ENCODE results near the gene BMPR1B.

Gene BMPR1B

GRCh38 chr4:95049551-95050233 lies 291.9 kb downstream of the BMPR1B start:
- no peak overlapping the region for H3K4ac ChIP-seq (ENCODE audit: low read depth, low read length)
- H3K36me3 ChIP-seq (ENCODE audit: control insufficient read depth in 1 of 2, insufficient read depth in 2 of 2, low read length in 2 of 2) = no peaks in the 10 kb centered on the region
- H2AFZ ChIP-seq (ENCODE audit: insufficient read depth, low read length, poor library complexity) = no peak overlapping the region
- H4K12ac ChIP-seq (ENCODE audit: low read depth, low read length) = no peak overlapping the region
- H2BK12ac ChIP-seq (ENCODE audit: low read length) = no peak overlapping the region
- H3K79me2 ChIP-seq (ENCODE audit: control insufficient read depth, insufficient read depth, low read length, poor library complexity) = no peaks in the 10 kb centered on the region
- no peak overlapping the region for H2AK5ac ChIP-seq (ENCODE audit: low read length)
- H3K27ac ChIP-seq (ENCODE audit: low read depth, low read length) = no peak overlapping the region
- H2BK5ac ChIP-seq (ENCODE audit: low read depth, low read length, poor library complexity) = no peak overlapping the region
- no peak overlapping the region for H2BK120ac ChIP-seq (ENCODE audit: insufficient read depth, low read length, poor library complexity)
- no peak overlapping the region for H3K23ac ChIP-seq (ENCODE audit: low read length)
- H3K14ac ChIP-seq (ENCODE audit: low read length) = no peak overlapping the region
- no peak overlapping the region for H4K91ac ChIP-seq (ENCODE audit: low read depth, low read length)
- H3K18ac ChIP-seq (ENCODE audit: low read length) = no peak overlapping the region
- H3K4me2 ChIP-seq (ENCODE audit: low read length) = no peak overlapping the region
- no CpG with 5 or more reads among the region's 2 CpGs for WGBS (ENCODE audit: extremely low coverage, insufficient coverage, insufficient read length)
- no peaks in the 10 kb centered on the region for H3K27me3 ChIP-seq (ENCODE audit: insufficient read depth, low read length)
- no peak for DNase-seq
- H3K79me1 ChIP-seq (ENCODE audit: low read length) = no peaks in the 10 kb centered on the region
- H4K8ac ChIP-seq (ENCODE audit: low read depth, low read length) = no peak overlapping the region
- no peak overlapping the region for H3K9ac ChIP-seq (ENCODE audit: low read length)
- H3K4me3 ChIP-seq (ENCODE audit: low read depth, low read length) = no peak overlapping the region
- no peaks in the 10 kb centered on the region for H3K4me1 ChIP-seq (ENCODE audit: control insufficient read depth in 1 of 2, insufficient read depth in 2 of 2, low read length in 2 of 2)
- no peaks in the 10 kb centered on the region for H3K9me3 ChIP-seq (ENCODE audit: insufficient read depth, low read depth, low read length)

GRCh38 chr4:95050980-95051701 lies 293.4 kb downstream of the BMPR1B start:
- no peak overlapping the region for H4K8ac ChIP-seq (ENCODE audit: low read depth, low read length)
- H4K12ac ChIP-seq (ENCODE audit: low read depth, low read length) = no peak overlapping the region
- no peak overlapping the region for H3K4ac ChIP-seq (ENCODE audit: low read depth, low read length)
- H3K4me1 ChIP-seq (ENCODE audit: control insufficient read depth in 1 of 2, insufficient read depth in 2 of 2, low read length in 2 of 2) = no peaks in the 10 kb centered on the region
- no peak overlapping the region for H2BK5ac ChIP-seq (ENCODE audit: low read depth, low read length, poor library complexity)
- H2AFZ ChIP-seq (ENCODE audit: insufficient read depth, low read length, poor library complexity) = no peak overlapping the region
- H3K27ac ChIP-seq (ENCODE audit: low read depth, low read length) = no peak overlapping the region
- no peak for DNase-seq
- H2AK5ac ChIP-seq (ENCODE audit: low read length) = no peak overlapping the region
- no peaks in the 10 kb centered on the region for H3K79me2 ChIP-seq (ENCODE audit: control insufficient read depth, insufficient read depth, low read length, poor library complexity)
- H3K14ac ChIP-seq (ENCODE audit: low read length) = no peak overlapping the region
- no peak overlapping the region for H4K91ac ChIP-seq (ENCODE audit: low read depth, low read length)
- H3K9ac ChIP-seq (ENCODE audit: low read length) = no peak overlapping the region
- no peak overlapping the region for H2BK12ac ChIP-seq (ENCODE audit: low read length)
- no peaks in the 10 kb centered on the region for H3K79me1 ChIP-seq (ENCODE audit: low read length)
- H3K27me3 ChIP-seq (ENCODE audit: insufficient read depth, low read length) = no peaks in the 10 kb centered on the region
- no peaks in the 10 kb centered on the region for H3K9me3 ChIP-seq (ENCODE audit: insufficient read depth, low read depth, low read length)
- no peak overlapping the region for H3K18ac ChIP-seq (ENCODE audit: low read length)
- H3K4me2 ChIP-seq (ENCODE audit: low read length) = no peak overlapping the region
- no peak overlapping the region for H2BK120ac ChIP-seq (ENCODE audit: insufficient read depth, low read length, poor library complexity)
- H3K4me3 ChIP-seq (ENCODE audit: low read depth, low read length) = no peak overlapping the region
- no peak overlapping the region for H3K23ac ChIP-seq (ENCODE audit: low read length)
- no peaks in the 10 kb centered on the region for H3K36me3 ChIP-seq (ENCODE audit: control insufficient read depth in 1 of 2, insufficient read depth in 2 of 2, low read length in 2 of 2)
- WGBS (ENCODE audit: extremely low coverage, insufficient coverage, insufficient read length) = no CpG with 5 or more reads among the region's 13 CpGs

GRCh38 chr4:95051702-95052020 lies 293.9 kb downstream of the BMPR1B start:
- Histone ChIP-seq H3K79me1 (ENCODE audit: low read length) (no peaks in the 10 kb centered on the region), H2BK120ac (ENCODE audit: insufficient read depth, low read length, poor library complexity) (no peak overlapping the region), H2AK5ac (ENCODE audit: low read length) (no peak overlapping the region), H3K18ac (ENCODE audit: low read length) (no peak overlapping the region), H2BK12ac (ENCODE audit: low read length) (no peak overlapping the region), H3K36me3 (ENCODE audit: control insufficient read depth in 1 of 2, insufficient read depth in 2 of 2, low read length in 2 of 2) (no peaks in the 10 kb centered on the region), H3K79me2 (ENCODE audit: control insufficient read depth, insufficient read depth, low read length, poor library complexity) (no peaks in the 10 kb centered on the region), H2BK5ac (ENCODE audit: low read depth, low read length, poor library complexity) (no peak overlapping the region), H3K4me2 (ENCODE audit: low read length) (no peak overlapping the region), H3K27me3 (ENCODE audit: insufficient read depth, low read length) (no peaks in the 10 kb centered on the region), H3K4ac (ENCODE audit: low read depth, low read length) (no peak overlapping the region), H3K4me1 (ENCODE audit: control insufficient read depth in 1 of 2, insufficient read depth in 2 of 2, low read length in 2 of 2) (no peaks in the 10 kb centered on the region), H2AFZ (ENCODE audit: insufficient read depth, low read length, poor library complexity) (no peak overlapping the region), H4K91ac (ENCODE audit: low read depth, low read length) (no peak overlapping the region), H3K9ac (ENCODE audit: low read length) (no peak overlapping the region), H3K14ac (ENCODE audit: low read length) (no peak overlapping the region), H3K9me3 (ENCODE audit: insufficient read depth, low read depth, low read length) (no peaks in the 10 kb centered on the region), H3K27ac (ENCODE audit: low read depth, low read length) (no peak overlapping the region), H3K4me3 (ENCODE audit: low read depth, low read length) (no peak overlapping the region), H4K8ac (ENCODE audit: low read depth, low read length) (no peak overlapping the region), H4K12ac (ENCODE audit: low read depth, low read length) (no peak overlapping the region), H3K23ac (ENCODE audit: low read length) (no peak overlapping the region)
- no peak for DNase-seq
- WGBS (ENCODE audit: extremely low coverage, insufficient coverage, insufficient read length) = no CpG with 5 or more reads among the region's 2 CpGs

GRCh38 chr4:95058991-95059390 lies 301.2 kb downstream of the BMPR1B start:
- Histone ChIP-seq H3K4me3 (ENCODE audit: low read depth, low read length) (no peak overlapping the region), H3K4ac (ENCODE audit: low read depth, low read length) (no peak overlapping the region), H3K27ac (ENCODE audit: low read depth, low read length) (no peak overlapping the region), H3K4me2 (ENCODE audit: low read length) (no peak overlapping the region), H3K18ac (ENCODE audit: low read length) (no peak overlapping the region), H3K14ac (ENCODE audit: low read length) (no peak overlapping the region), H3K36me3 (ENCODE audit: control insufficient read depth in 1 of 2, insufficient read depth in 2 of 2, low read length in 2 of 2) (no peaks in the 10 kb centered on the region), H4K91ac (ENCODE audit: low read depth, low read length) (no peak overlapping the region), H2AFZ (ENCODE audit: insufficient read depth, low read length, poor library complexity) (no peak overlapping the region), H2BK12ac (ENCODE audit: low read length) (no peak overlapping the region), H2BK120ac (ENCODE audit: insufficient read depth, low read length, poor library complexity) (no peak overlapping the region), H2AK5ac (ENCODE audit: low read length) (no peak overlapping the region), H4K12ac (ENCODE audit: low read depth, low read length) (no peak overlapping the region), H3K9ac (ENCODE audit: low read length) (no peak overlapping the region), H4K8ac (ENCODE audit: low read depth, low read length) (no peak overlapping the region), H3K79me2 (ENCODE audit: control insufficient read depth, insufficient read depth, low read length, poor library complexity) (no peaks in the 10 kb centered on the region), H3K79me1 (ENCODE audit: low read length) (no peaks in the 10 kb centered on the region), H2BK5ac (ENCODE audit: low read depth, low read length, poor library complexity) (no peak overlapping the region), H3K23ac (ENCODE audit: low read length) (no peak overlapping the region), H3K9me3 (ENCODE audit: insufficient read depth, low read depth, low read length) (no peaks in the 10 kb centered on the region), H3K4me1 (ENCODE audit: control insufficient read depth in 1 of 2, insufficient read depth in 2 of 2, low read length in 2 of 2) (no peaks in the 10 kb centered on the region), H3K27me3 (ENCODE audit: insufficient read depth, low read length) (no peaks in the 10 kb centered on the region)
- WGBS (ENCODE audit: extremely low coverage, insufficient coverage, insufficient read length) = no CpG with 5 or more reads among the region's 1 CpG
- no peak for DNase-seq

All from trophoblast cell (in vitro differentiated cells and primary cell).